H9 (cell line): ENCODE results near the gene TSGA10. TPM values are rescaled to one million over a fixed set of nuclear protein-coding genes. Genes with fewer than 3 reads are reported as not detected.

Experiments used
- DNase-seq: peaks from one replicate; pipeline ENCODE4 v3.0.0-alpha.2; 2017
- H2AFZ ChIP-seq: one replicate; pipeline ENCODE4 v1.6.1; 2013; ENCODE audit warnings: mild to moderate bottlenecking, low read length, control low read depth, moderate library complexity
- H2AK5ac ChIP-seq: 2 replicates; pipeline ENCODE4 v1.6.1; 2013; ENCODE audit warnings: low read length, control low read depth, mixed read lengths; ENCODE audit not compliant: insufficient read length
- H2BK120ac ChIP-seq: one replicate; pipeline ENCODE4 v1.6.1; 2013; ENCODE audit warnings: low read depth, mild to moderate bottlenecking, low read length, control low read depth, inconsistent platforms; ENCODE audit not compliant: poor library complexity, severe bottlenecking
- H2BK12ac ChIP-seq: 2 replicates; pipeline ENCODE4 v1.6.1; 2013; ENCODE audit warnings: low read length, control low read depth, mixed read lengths, low read depth; ENCODE audit not compliant: insufficient read length
- H2BK15ac ChIP-seq: 2 replicates; pipeline ENCODE4 v1.6.1; 2013; ENCODE audit warnings: low read depth, low read length, control low read depth
- H2BK20ac ChIP-seq: one replicate; pipeline ENCODE4 v1.6.1; 2013; ENCODE audit warnings: low read depth, mild to moderate bottlenecking, low read length, control low read depth, inconsistent platforms; ENCODE audit not compliant: poor library complexity, severe bottlenecking
- H2BK5ac ChIP-seq: 2 replicates; pipeline ENCODE4 v1.6.1; 2013; ENCODE audit warnings: low read length, control low read depth, mixed read lengths; ENCODE audit not compliant: insufficient read length
- H3K14ac ChIP-seq: 2 replicates; pipeline ENCODE4 v1.6.1; 2013; ENCODE audit warnings: low read length, control low read depth; ENCODE audit not compliant: insufficient read depth
- H3K18ac ChIP-seq: 2 replicates; pipeline ENCODE4 v1.6.1; 2013; ENCODE audit warnings: low read depth, mild to moderate bottlenecking, mixed read lengths, low read length, control low read depth; ENCODE audit not compliant: insufficient read length
- H3K23ac ChIP-seq: 2 replicates; pipeline ENCODE4 v1.6.1; 2013; ENCODE audit warnings: low read length, control low read depth, mixed read lengths, low read depth; ENCODE audit not compliant: insufficient read length
- H3K23me2 ChIP-seq: 2 replicates; pipeline ENCODE4 v1.6.1; 2013; ENCODE audit warnings: low read depth, mild to moderate bottlenecking, mixed read lengths, low read length, control low read depth; ENCODE audit not compliant: insufficient read length, poor library complexity, severe bottlenecking
- H3K27ac ChIP-seq: 2 replicates; pipeline ENCODE4 v1.5.1; 2013; ENCODE audit warnings: low read length, control low read depth, mixed read lengths, low read depth; ENCODE audit not compliant: insufficient read length
- H3K27me3 ChIP-seq: 2 replicates; pipeline ENCODE4 v1.6.1; 2013; ENCODE audit warnings: low read length, control low read depth, inconsistent platforms; ENCODE audit not compliant: insufficient read depth
- H3K4ac ChIP-seq: 2 replicates; pipeline ENCODE4 v1.6.1; 2013; ENCODE audit warnings: low read depth, mild to moderate bottlenecking, control low read depth, inconsistent platforms, low read length, moderate library complexity
- H3K4me1 ChIP-seq: 2 replicates; pipeline ENCODE4 v1.6.1; 2013; ENCODE audit warnings: low read length, control low read depth, inconsistent platforms; ENCODE audit not compliant: insufficient read depth
- H3K4me2 ChIP-seq: 2 replicates; pipeline ENCODE4 v1.6.1; 2013; ENCODE audit warnings: low read length, control low read depth, mixed read lengths; ENCODE audit not compliant: insufficient read length, insufficient read depth
- H3K56ac ChIP-seq: 2 replicates; pipeline ENCODE4 v1.6.1; 2013; ENCODE audit warnings: low read depth, mild to moderate bottlenecking, mixed read lengths, low read length, control low read depth; ENCODE audit not compliant: insufficient read length
- H3K79me1 ChIP-seq: 2 replicates; pipeline ENCODE4 v1.6.1; 2013; ENCODE audit warnings: low read depth, mild to moderate bottlenecking, moderate library complexity, low read length, control low read depth, inconsistent platforms; ENCODE audit not compliant: insufficient read depth, poor library complexity, severe bottlenecking
- H3K79me2 ChIP-seq: 2 replicates; pipeline ENCODE4 v1.6.1; 2013; ENCODE audit warnings: low read length, control low read depth, inconsistent platforms; ENCODE audit not compliant: insufficient read depth
- H3K9ac ChIP-seq: 2 replicates; pipeline ENCODE4 v1.6.1; 2013; ENCODE audit warnings: low read length, control low read depth, mixed read lengths; ENCODE audit not compliant: insufficient read length; ENCODE audit errors: extremely low read depth
- H3K9me3 ChIP-seq: one replicate; pipeline ENCODE4 v1.6.1; 2013; ENCODE audit warnings: low read depth, low read length, inconsistent platforms; ENCODE audit not compliant: control insufficient read depth
- H3T11ph ChIP-seq: one replicate; pipeline ENCODE4 v1.6.1; 2013; ENCODE audit warnings: mild to moderate bottlenecking, low read length, control low read depth, inconsistent platforms
- H4K20me1 ChIP-seq: one replicate; pipeline ENCODE4 v1.6.1; 2013; ENCODE audit not compliant: control insufficient read depth, insufficient read length, insufficient read depth
- H4K5ac ChIP-seq: 2 replicates; pipeline ENCODE4 v1.6.1; 2013; ENCODE audit warnings: low read depth, mild to moderate bottlenecking, mixed read lengths, low read length, control low read depth; ENCODE audit not compliant: insufficient read length
- H4K8ac ChIP-seq: replicated peaks from 2 replicates; pipeline ENCODE4 v1.6.1; 2013; ENCODE audit warnings: low read length, control low read depth, mixed read lengths, low read depth; ENCODE audit not compliant: insufficient read length
- H4K91ac ChIP-seq: 2 replicates; pipeline ENCODE4 v1.6.1; 2013; ENCODE audit warnings: low read depth, mild to moderate bottlenecking, moderate library complexity, mixed read lengths, low read length, control low read depth; ENCODE audit not compliant: insufficient read length
- H3K27ac Mint-ChIP-seq, 3 experiments: 2 replicates in 2 of 3; 3 replicates in 1 of 3; pipeline ENCODE4 v1.8.0; 2020 to 2021; ENCODE audit warnings: mixed read lengths in 3 of 3, mild to moderate bottlenecking in 1 of 3, moderate library complexity in 1 of 3
- H3K27me3 Mint-ChIP-seq: 2 replicates; pipeline ENCODE4 v1.8.0; 2021; ENCODE audit warnings: low read depth, mild to moderate bottlenecking, moderate library complexity, mixed read lengths
- H3K36me3 Mint-ChIP-seq, 3 experiments: 2 replicates in 2 of 3; 3 replicates in 1 of 3; pipeline ENCODE4 v1.8.0; 2020 to 2021; ENCODE audit warnings: low read depth in 3 of 3, mixed read lengths in 3 of 3; ENCODE audit not compliant: insufficient read depth in 1 of 3
- H3K4me1 Mint-ChIP-seq, 2 experiments: 2 replicates each; pipeline ENCODE4 v1.8.0; 2020; ENCODE audit warnings: mixed read lengths in 2 of 2
- H3K4me3 Mint-ChIP-seq, 2 experiments: 2 replicates in 1 of 2; 3 replicates in 1 of 2; pipeline ENCODE4 v1.8.0; 2020 to 2021; ENCODE audit warnings: mild to moderate bottlenecking in 2 of 2, mixed read lengths in 2 of 2, moderate library complexity in 1 of 2
- H3K9me3 Mint-ChIP-seq, 2 experiments: 2 replicates in 1 of 2; 3 replicates in 1 of 2; pipeline ENCODE4 v1.8.0; 2020; ENCODE audit warnings: mild to moderate bottlenecking in 2 of 2, mixed read lengths in 2 of 2, moderate library complexity in 1 of 2
- CTCF ChIP-seq: fragments of 200-600 bp; sonication (generic); conservative IDR thresholded peaks from 3 replicates; pipeline ENCODE4 v1.8.0; 2021; ENCODE audit warnings: antibody characterized with exemption, mild to moderate bottlenecking
- WGBS: extraction: QIAGEN DNeasy Blood & Tissue Kit; methylation state at CpG from one replicate; pipeline ENCODE4 v1.1.7; 2013; ENCODE audit warnings: missing lambda C conversion rate, low lambda C conversion rate, mixed read lengths; ENCODE audit not compliant: insufficient read length; ENCODE audit errors: extremely low coverage; 5-methylcytosine and 5-hydroxymethylcytosine counted together
- total RNA-seq: library from RNA; stranded (reverse); gene quantifications from 2 replicates; pipeline ENCODE4 v1.2.1, GENCODE V29; 2021

Gene TSGA10
- total RNA-seq, 1 experiment from 2014 or later, result 6.3 TPM

DNA sequence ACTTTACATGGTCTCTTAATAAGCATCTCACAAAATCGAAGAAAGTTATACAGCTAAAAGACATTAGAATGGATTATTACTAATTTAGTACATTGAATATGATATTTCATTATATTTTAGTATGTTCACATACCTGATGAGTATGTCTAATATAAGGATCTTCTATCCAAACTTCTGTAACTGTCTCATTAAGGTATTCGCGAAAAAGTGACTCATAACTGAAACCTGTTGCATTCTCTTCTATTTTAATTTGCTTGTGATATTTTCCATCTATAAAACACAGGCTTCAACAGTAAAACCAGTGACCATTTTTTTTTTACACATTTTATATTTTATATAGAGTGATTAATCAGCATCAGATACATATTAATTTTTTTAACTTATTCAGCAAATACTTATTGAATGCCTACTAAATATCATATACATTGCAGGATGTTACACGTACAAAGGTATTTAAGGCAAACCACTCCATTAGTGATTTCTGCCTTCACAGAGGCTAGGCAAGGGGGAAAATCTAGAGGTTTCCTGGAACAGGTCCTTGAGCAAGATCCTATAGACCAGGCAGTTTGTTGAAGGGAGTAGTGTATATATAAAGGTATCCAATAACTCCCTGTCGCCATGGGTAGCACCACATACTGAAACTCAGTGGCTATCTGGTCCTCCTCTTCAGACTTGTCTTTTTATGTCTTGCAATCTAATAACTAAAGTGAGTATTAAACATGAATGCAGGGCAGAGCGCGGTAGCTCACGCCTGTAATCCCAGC, 16.8 kb upstream of the TSGA10 start:
- H3K56ac ChIP-seq, result no peak overlapping the region
- H2BK20ac ChIP-seq, result no peak overlapping the region
- no peak overlapping the region for H4K8ac ChIP-seq
- H3K36me3 Mint-ChIP-seq, result peaks cover 2 to 47% (median 17%) of the 10 kb centered on the region in 3 experiments; a peak in 5 of 7 replicates
- no peak overlapping the region for H3K27ac Mint-ChIP-seq
- H2BK5ac ChIP-seq, result no peak overlapping the region
- no peaks in the 10 kb centered on the region for H3K4me1 Mint-ChIP-seq
- H3K23ac ChIP-seq, result no peak overlapping the region
- H3K27me3 Mint-ChIP-seq, result no peaks in the 10 kb centered on the region
- no peak overlapping the region for H2AK5ac ChIP-seq
- H2BK15ac ChIP-seq, result no peak overlapping the region
- no peaks in the 10 kb centered on the region for H3K4me1 ChIP-seq
- no peak overlapping the region for H3K4ac ChIP-seq
- no peak for TF ChIP-seq CTCF
- no peak overlapping the region for H3K18ac ChIP-seq
- H3K4me2 ChIP-seq, result no peak overlapping the region
- no peak overlapping the region for H3K4me3 Mint-ChIP-seq
- H3K79me2 ChIP-seq, result no peaks in the 10 kb centered on the region
- no peak overlapping the region for H2BK120ac ChIP-seq
- no peak overlapping the region for H3K9ac ChIP-seq
- no peak overlapping the region for H4K91ac ChIP-seq
- no peaks in the 10 kb centered on the region for H3K23me2 ChIP-seq
- H4K5ac ChIP-seq, result no peak overlapping the region
- no peak for DNase-seq
- H3K9me3 Mint-ChIP-seq, result no peaks in the 10 kb centered on the region
- no peak overlapping the region for H2AFZ ChIP-seq
- H4K20me1 ChIP-seq, result no peaks in the 10 kb centered on the region
- no CpG with 5 or more reads among the region's 8 CpGs for WGBS
- peaks cover 3% of the 10 kb centered on the region for H3K79me1 ChIP-seq
- H3K27ac ChIP-seq, result no peak overlapping the region
- H3K14ac ChIP-seq, result no peak overlapping the region
- no peak overlapping the region for H3T11ph ChIP-seq
- no peak overlapping the region for H2BK12ac ChIP-seq
- no peaks in the 10 kb centered on the region for H3K9me3 ChIP-seq
- H3K27me3 ChIP-seq, result no peaks in the 10 kb centered on the region
